Keratinocyte (primary cell): ENCODE measurements around the gene IL37. TPM values are rescaled to one million over a fixed set of nuclear protein-coding genes. Genes with fewer than 3 reads are reported as not detected.

ENCODE experiments used
- DNase-seq: peaks from one replicate; pipeline ENCODE4 v3.0.0-alpha.2; 2011; ENCODE audit warnings: low read depth, missing footprints, low spot score
- FAIRE-seq: peaks from 2 replicates; lab custom pipeline; 2011; peaks lifted over from hg19 to GRCh38; lab: Jason Lieb, UNC
- H2AFZ ChIP-seq: 2 replicates; pipeline ENCODE4 v1.6.0; 2012; ENCODE audit warnings: low read length, control low read depth, inconsistent platforms; ENCODE audit not compliant: control insufficient read depth
- H3K27ac ChIP-seq: 2 replicates; pipeline ENCODE4 v1.5.1; 2011; ENCODE audit warnings: low read length; ENCODE audit not compliant: control insufficient read depth, insufficient read depth
- H3K27me3 ChIP-seq: 3 replicates; pipeline ENCODE4 v1.6.0; 2011; ENCODE audit warnings: low read length; ENCODE audit not compliant: control insufficient read depth, insufficient read depth; ENCODE audit errors: extremely low read depth
- H3K36me3 ChIP-seq, 2 experiments: 2 replicates in 1 of 2; 3 replicates in 1 of 2; pipeline ENCODE4 v1.5.1; 2011; ENCODE audit warnings: low read length in 2 of 2, mild to moderate bottlenecking in 1 of 2; ENCODE audit not compliant: control insufficient read depth in 2 of 2, insufficient read depth in 2 of 2; ENCODE audit errors: extremely low read depth in 1 of 2
- H3K4me1 ChIP-seq: 3 replicates; pipeline ENCODE4 v1.5.1; 2011; ENCODE audit warnings: low read length; ENCODE audit not compliant: control insufficient read depth, insufficient read depth; ENCODE audit errors: extremely low read depth
- H3K4me2 ChIP-seq: 3 replicates; pipeline ENCODE4 v1.6.0; 2011; ENCODE audit warnings: low read depth, low read length; ENCODE audit not compliant: control insufficient read depth, insufficient read depth; ENCODE audit errors: extremely low read depth
- H3K4me3 ChIP-seq, 3 experiments: fragments of 200-600 bp in 1 of 3; sonication (generic) in 1 of 3; 2 replicates in 2 of 3; 3 replicates in 1 of 3; pipeline ENCODE4 v1.5.1; 2011 to 2016; ENCODE audit warnings: low read length in 3 of 3, mild to moderate bottlenecking in 3 of 3, control low read depth in 2 of 3, inconsistent platforms in 1 of 3, low read depth in 1 of 3, mixed read lengths in 1 of 3, mixed run types in 1 of 3, moderate library complexity in 1 of 3; ENCODE audit not compliant: control insufficient read depth in 2 of 3, insufficient read depth in 2 of 3; ENCODE audit errors: extremely low read depth in 1 of 3
- H3K79me2 ChIP-seq: 2 replicates; pipeline ENCODE4 v1.6.0; 2012; ENCODE audit warnings: low read length; ENCODE audit not compliant: control insufficient read depth, insufficient read depth
- H3K9ac ChIP-seq: 3 replicates; pipeline ENCODE4 v1.6.0; 2011; ENCODE audit warnings: low read length; ENCODE audit not compliant: control insufficient read depth, insufficient read depth; ENCODE audit errors: extremely low read depth
- H3K9me1 ChIP-seq: 3 replicates; pipeline ENCODE4 v1.6.0; 2011; ENCODE audit warnings: low read length; ENCODE audit not compliant: control insufficient read depth, insufficient read depth; ENCODE audit errors: extremely low read depth
- H3K9me3 ChIP-seq: 2 replicates; pipeline ENCODE4 v1.5.1; 2012; ENCODE audit warnings: low read depth, low read length; ENCODE audit not compliant: control insufficient read depth
- H4K20me1 ChIP-seq: 3 replicates; pipeline ENCODE4 v1.6.0; 2011; ENCODE audit warnings: low read length; ENCODE audit not compliant: control insufficient read depth, insufficient read depth; ENCODE audit errors: extremely low read depth
- EZH2 ChIP-seq: IDR thresholded peaks from one replicate; pipeline ENCODE4 v1.6.1; 2012; ENCODE audit warnings: inconsistent platforms, mild to moderate bottlenecking, low read length, moderate library complexity
- dilution Hi-C: fragments of 300-500 bp; cut with MboI; formaldehyde crosslinking; loops from one replicate; pipeline ENCODE4 v1.7.0; 2020; ENCODE audit warnings: low sequenced_read_pairs; ENCODE audit not compliant: extremely low pct_ligation_motif_present
- polyA plus RNA-seq, 5 experiments: library from polyadenylated mRNA; depleted of rRNA in 3 of 5; stranded (reverse) in 3 of 5; stranded (forward) in 1 of 5; unstranded in 1 of 5; fragments of >200 nt; gene quantifications; 1 replicate in 1 of 5; 2 replicates in 3 of 5; 3 replicates in 1 of 5; pipeline versions ENCODE4 v1.2.1 to v1.2.3, GENCODE V29; 2011 to 2012; ENCODE audit warnings: missing spikeins in 2 of 5, low read depth in 1 of 5, low replicate concordance in 1 of 5
- TF ChIP-seq, protein P1 (sequence below), 3 experiments: IDR thresholded peaks in 1 of 3; conservative IDR thresholded peaks in 1 of 3; optimal IDR thresholded peaks in 1 of 3; 2 replicates in 2 of 3; 3 replicates in 1 of 3; pipeline versions ENCODE3 to v1.5.1; 2011; ENCODE audit warnings: low read length in 3 of 3, mild to moderate bottlenecking in 3 of 3, moderate library complexity in 2 of 3, control low read depth in 1 of 3, inconsistent platforms in 1 of 3; ENCODE audit not compliant: insufficient read depth in 2 of 3; ENCODE audit errors: extremely low read depth in 1 of 3

Gene IL37
- polyA plus RNA-seq, 1 donor (not counting 4 experiments of a cell fraction or from before 2014, with no cell fraction given), result 0.63 TPM

DNA sequence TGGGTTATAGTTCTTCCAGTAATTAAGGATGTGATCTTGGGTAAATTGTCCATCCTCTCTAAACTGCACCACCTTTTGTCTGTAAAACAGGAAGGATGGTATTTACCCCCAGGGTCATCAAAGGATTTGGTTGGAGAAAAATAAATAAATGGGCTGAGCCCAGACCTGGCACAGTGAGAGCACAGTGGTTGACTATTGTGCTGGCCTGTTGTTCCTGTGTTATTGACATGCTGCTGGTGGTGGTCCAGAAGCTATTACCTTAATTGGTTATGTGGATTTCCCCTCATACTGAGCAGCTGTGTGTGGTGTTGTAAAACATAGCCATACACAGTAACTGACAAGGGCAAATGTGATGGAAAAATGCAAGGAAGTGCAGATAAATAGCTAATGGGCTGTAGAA, 746 bp upstream of the IL37 start:
- no peak for DNase-seq
- H2AFZ ChIP-seq, result no peak overlapping the region
- no peaks in the 10 kb centered on the region for H3K9me1 ChIP-seq
- dilution Hi-C loops, result no loop called here
- no peaks in the 10 kb centered on the region for H3K27me3 ChIP-seq
- H3K9ac ChIP-seq, result no peak overlapping the region
- TF ChIP-seq EZH2, result no peak
- TF ChIP-seq, protein P1, sequence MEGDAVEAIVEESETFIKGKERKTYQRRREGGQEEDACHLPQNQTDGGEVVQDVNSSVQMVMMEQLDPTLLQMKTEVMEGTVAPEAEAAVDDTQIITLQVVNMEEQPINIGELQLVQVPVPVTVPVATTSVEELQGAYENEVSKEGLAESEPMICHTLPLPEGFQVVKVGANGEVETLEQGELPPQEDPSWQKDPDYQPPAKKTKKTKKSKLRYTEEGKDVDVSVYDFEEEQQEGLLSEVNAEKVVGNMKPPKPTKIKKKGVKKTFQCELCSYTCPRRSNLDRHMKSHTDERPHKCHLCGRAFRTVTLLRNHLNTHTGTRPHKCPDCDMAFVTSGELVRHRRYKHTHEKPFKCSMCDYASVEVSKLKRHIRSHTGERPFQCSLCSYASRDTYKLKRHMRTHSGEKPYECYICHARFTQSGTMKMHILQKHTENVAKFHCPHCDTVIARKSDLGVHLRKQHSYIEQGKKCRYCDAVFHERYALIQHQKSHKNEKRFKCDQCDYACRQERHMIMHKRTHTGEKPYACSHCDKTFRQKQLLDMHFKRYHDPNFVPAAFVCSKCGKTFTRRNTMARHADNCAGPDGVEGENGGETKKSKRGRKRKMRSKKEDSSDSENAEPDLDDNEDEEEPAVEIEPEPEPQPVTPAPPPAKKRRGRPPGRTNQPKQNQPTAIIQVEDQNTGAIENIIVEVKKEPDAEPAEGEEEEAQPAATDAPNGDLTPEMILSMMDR (optimal IDR thresholded peaks at IDR 0.05 in 1 of 3, IDR thresholded peaks at IDR 0.05 in 1 of 3, conservative IDR thresholded peaks at IDR 0.05 in 1 of 3; ENCODE audit: extremely low read depth in 1 of 3, insufficient read depth in 2 of 3, low read length in 3 of 3), result no peak
- no peaks in the 10 kb centered on the region for H4K20me1 ChIP-seq
- H3K27ac ChIP-seq, result no peak overlapping the region
- H3K4me3 ChIP-seq, result no peak overlapping the region
- H3K4me1 ChIP-seq, result peaks cover 5% of the 10 kb centered on the region
- no peaks in the 10 kb centered on the region for H3K36me3 ChIP-seq
- H3K9me3 ChIP-seq, result no peaks in the 10 kb centered on the region
- FAIRE-seq, result no peak
- no peaks in the 10 kb centered on the region for H3K79me2 ChIP-seq
- H3K4me2 ChIP-seq, result no peak overlapping the region

DNA sequence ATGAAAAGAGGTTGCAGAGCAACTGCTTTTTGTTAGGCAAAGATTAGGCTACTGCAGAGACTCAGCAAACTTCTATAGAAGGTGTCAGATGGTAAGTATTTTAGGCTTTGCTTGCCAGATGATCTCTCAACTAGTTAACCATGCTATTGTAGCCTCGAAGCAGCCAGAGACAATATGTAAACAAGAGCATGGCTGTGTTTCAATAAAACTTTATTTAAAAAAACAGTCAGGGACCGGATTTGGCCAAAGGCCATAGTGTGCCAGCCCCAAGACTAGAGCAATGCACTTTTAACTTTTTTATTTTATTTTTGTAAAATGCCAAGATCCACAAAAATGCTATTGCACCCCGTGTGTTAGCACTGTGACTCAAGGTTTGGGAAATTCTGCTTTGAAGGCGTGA, 1.4 kb downstream of the IL37 start:
- FAIRE-seq (no peak), DNase-seq (no peak)
- dilution Hi-C loops, result no loop called here
- Histone ChIP-seq H3K4me2 (no peak overlapping the region), H3K27me3 (no peaks in the 10 kb centered on the region), H3K9me1 (no peaks in the 10 kb centered on the region), H3K4me3 (no peak overlapping the region), H4K20me1 (no peaks in the 10 kb centered on the region), H3K79me2 (no peaks in the 10 kb centered on the region), H2AFZ (no peak overlapping the region), H3K36me3 (no peaks in the 10 kb centered on the region), H3K4me1 (peaks cover 2% of the 10 kb centered on the region), H3K9ac (no peak overlapping the region), H3K27ac (no peak overlapping the region), H3K9me3 (no peaks in the 10 kb centered on the region)
- TF ChIP-seq EZH2, result no peak
- TF ChIP-seq, protein P1 (optimal IDR thresholded peaks at IDR 0.05 in 1 of 3, IDR thresholded peaks at IDR 0.05 in 1 of 3, conservative IDR thresholded peaks at IDR 0.05 in 1 of 3; ENCODE audit: extremely low read depth in 1 of 3, insufficient read depth in 2 of 3, low read length in 3 of 3), result no peak
